ENCODE results near the gene ERP44.

DNA sequence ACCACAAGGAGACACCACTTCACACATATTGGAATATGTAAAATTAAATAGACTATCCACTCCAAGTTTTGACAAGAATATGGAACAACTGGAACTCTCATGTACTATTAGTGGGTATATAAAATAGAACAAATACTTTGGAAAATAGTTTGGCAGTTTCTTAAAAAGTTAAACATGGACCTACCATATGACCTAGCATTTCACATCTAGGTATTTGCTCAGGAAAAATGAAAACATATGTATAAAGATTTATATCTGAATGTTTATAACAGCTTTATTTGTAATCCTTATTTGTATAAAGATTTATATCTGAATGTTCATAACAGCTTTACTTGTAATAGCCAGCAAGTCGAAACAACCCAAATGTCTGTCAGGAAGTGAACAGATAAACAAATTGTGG lies 49.2 kb downstream of the ERP44 start:
- TF ChIP-seq, protein P1, sequence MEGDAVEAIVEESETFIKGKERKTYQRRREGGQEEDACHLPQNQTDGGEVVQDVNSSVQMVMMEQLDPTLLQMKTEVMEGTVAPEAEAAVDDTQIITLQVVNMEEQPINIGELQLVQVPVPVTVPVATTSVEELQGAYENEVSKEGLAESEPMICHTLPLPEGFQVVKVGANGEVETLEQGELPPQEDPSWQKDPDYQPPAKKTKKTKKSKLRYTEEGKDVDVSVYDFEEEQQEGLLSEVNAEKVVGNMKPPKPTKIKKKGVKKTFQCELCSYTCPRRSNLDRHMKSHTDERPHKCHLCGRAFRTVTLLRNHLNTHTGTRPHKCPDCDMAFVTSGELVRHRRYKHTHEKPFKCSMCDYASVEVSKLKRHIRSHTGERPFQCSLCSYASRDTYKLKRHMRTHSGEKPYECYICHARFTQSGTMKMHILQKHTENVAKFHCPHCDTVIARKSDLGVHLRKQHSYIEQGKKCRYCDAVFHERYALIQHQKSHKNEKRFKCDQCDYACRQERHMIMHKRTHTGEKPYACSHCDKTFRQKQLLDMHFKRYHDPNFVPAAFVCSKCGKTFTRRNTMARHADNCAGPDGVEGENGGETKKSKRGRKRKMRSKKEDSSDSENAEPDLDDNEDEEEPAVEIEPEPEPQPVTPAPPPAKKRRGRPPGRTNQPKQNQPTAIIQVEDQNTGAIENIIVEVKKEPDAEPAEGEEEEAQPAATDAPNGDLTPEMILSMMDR (IDR thresholded peaks at IDR 0.05; ENCODE audit: borderline replicate concordance, extremely low read depth, low read length, poor library complexity, severe bottlenecking): no peak
- no peak for TF ChIP-seq EZH2 (IDR thresholded peaks at IDR 0.05; ENCODE audit: borderline replicate concordance, low read depth, low read length, severe bottlenecking)
